Tibial nerve (tissue), 4 donors: ENCODE measurements around the gene LDLRAP1. TPM values are rescaled to one million over a fixed set of nuclear protein-coding genes. Genes with fewer than 3 reads are reported as not detected.
"Not testable (repeated sequence)": the region's sequence is repeated elsewhere in the genome, so short reads cannot be mapped to it uniquely, and the experiment has no call there.

ENCODE experiments used
- DNase-seq, 2 donors: peaks; one replicate each; pipeline ENCODE4 v3.0.0-alpha.2; 2019; ENCODE audit warnings: low spot score in 2 of 2
- H3K27ac ChIP-seq, 4 donors: fragments of 200-600 bp; sonication (generic) in 3 of 4; one replicate each; pipeline ENCODE4 v1.5.1; 2017 to 2019; ENCODE audit warnings: mild to moderate bottlenecking in 1 of 4
- H3K27me3 ChIP-seq, 2 donors: fragments of 200-600 bp; sonication (generic) in 1 of 2; one replicate each; pipeline versions ENCODE4 v1.5.1 to v1.6.0; 2017 to 2019
- H3K36me3 ChIP-seq, 3 donors: fragments of 200-600 bp; sonication (generic); one replicate each; pipeline ENCODE4 v1.5.1; 2018 to 2019
- H3K4me1 ChIP-seq, 4 donors: fragments of 200-600 bp; sonication (generic) in 3 of 4; one replicate each; pipeline ENCODE4 v1.5.1; 2017 to 2019
- H3K4me3 ChIP-seq, 4 donors: fragments of 200-600 bp; sonication (generic) in 3 of 4; one replicate each; pipeline ENCODE4 v1.5.1; 2017 to 2019; ENCODE audit warnings: mild to moderate bottlenecking in 1 of 4, moderate library complexity in 1 of 4
- H3K9me3 ChIP-seq, 4 donors: fragments of 200-600 bp; sonication (generic) in 3 of 4; one replicate each; pipeline ENCODE4 v1.5.1; 2017 to 2019
- CTCF ChIP-seq, 5 experiments: fragments of 200-600 bp in 3 of 5; fragments of 450-650 bp in 2 of 5; sonication (generic) in 3 of 5; IDR thresholded peaks; one replicate each; pipeline ENCODE4 v1.5.1; 2016 to 2019; ENCODE audit warnings: antibody characterized with exemption in 5 of 5, mild to moderate bottlenecking in 3 of 5, moderate library complexity in 2 of 5
- EP300 ChIP-seq, 2 donors: sonication (generic); formaldehyde crosslinking; IDR thresholded peaks; one replicate each; pipeline ENCODE4 v1.6.1; 2017; ENCODE audit warnings: antibody characterized with exemption in 2 of 2, mild to moderate bottlenecking in 1 of 2
- POLR2A ChIP-seq, 2 donors: fragments of 450-650 bp; IDR thresholded peaks; one replicate each; pipeline ENCODE4 v1.6.1; 2017; ENCODE audit warnings: antibody characterized with exemption in 2 of 2, mild to moderate bottlenecking in 2 of 2, moderate library complexity in 2 of 2
- WGBS, 2 donors: methylation state at CpG; one replicate each; pipeline ENCODE4 v1.1.5; 2018; 5-methylcytosine and 5-hydroxymethylcytosine counted together
- total RNA-seq, 4 donors: library from RNA; depleted of rRNA; stranded (reverse); fragments of >200 nt; gene quantifications; one replicate each; pipeline ENCODE4 v1.1.0, GENCODE V29; 2016

LDLRAP1 gene
- total RNA-seq, 4 donors from 2014 or later, result 10.9 to 28.5 (median 14.7) TPM

DNA sequence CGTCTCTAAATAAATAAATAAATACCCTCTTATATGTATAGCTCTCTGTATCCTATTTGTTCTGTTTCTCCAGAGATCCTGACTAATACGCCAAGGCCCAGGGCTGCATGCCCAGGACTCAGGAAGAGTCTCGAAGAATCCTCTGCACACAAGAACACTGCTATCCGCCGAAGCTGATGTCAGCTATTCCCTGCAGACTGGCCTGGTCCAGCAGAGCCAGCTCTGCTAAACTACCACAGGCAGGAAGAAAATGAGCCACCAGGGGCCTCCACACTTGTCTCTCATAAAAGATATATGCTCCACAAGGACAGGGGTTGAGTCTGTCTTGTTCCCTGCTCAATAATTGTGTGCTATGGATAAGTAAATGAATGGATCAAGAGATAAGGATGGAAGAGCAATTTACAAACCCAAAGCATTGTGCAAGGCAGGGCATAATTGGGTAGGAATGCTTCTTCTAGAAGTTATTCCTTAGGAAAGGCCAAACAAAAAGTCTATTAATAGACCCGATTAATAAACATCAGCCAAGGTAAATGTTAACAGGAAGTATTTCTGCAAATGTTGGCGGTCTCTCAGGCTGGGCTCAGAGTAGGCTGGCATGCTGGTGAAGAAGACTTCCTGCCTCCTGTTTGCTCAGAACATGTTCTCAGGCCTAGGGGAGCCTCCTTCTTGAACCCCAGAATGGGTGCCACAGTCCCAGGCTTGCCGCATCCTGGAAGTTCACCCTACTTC is 46.9 kb downstream of the LDLRAP1 start:
- no peak overlapping the region for H3K4me3 ChIP-seq
- DNase-seq, result peak in 1 of 2 donors; percentile 20
- no peak overlapping the region for H3K27ac ChIP-seq
- no peaks in the 10 kb centered on the region for H3K27me3 ChIP-seq
- WGBS, 2 donors, result 48 to 70% methylated on average over 8 of the region's 8 CpGs
- H3K9me3 ChIP-seq, result no peaks in the 10 kb centered on the region
- H3K4me1 ChIP-seq, result peaks cover 0 to 11% (median 0%) of the 10 kb centered on the region in 4 donors
- H3K36me3 ChIP-seq, result no peaks in the 10 kb centered on the region
- TF ChIP-seq POLR2A (IDR thresholded peaks at IDR 0.05) (no peak), CTCF (IDR thresholded peaks at IDR 0.05) (no peak)

- 69 to 75% methylated on average over 2 of the region's 2 CpGs for WGBS, 2 donors
- Histone ChIP-seq H3K4me1 (peaks cover 0 to 11% (median 0%) of the 10 kb centered on the region in 4 donors), H3K4me3 (no peak overlapping the region), H3K27me3 (no peaks in the 10 kb centered on the region), H3K27ac (no peak overlapping the region), H3K9me3 (peaks cover 0 to 3% (median 0%) of the 10 kb centered on the region in 4 donors), H3K36me3 (no peaks in the 10 kb centered on the region)
- TF ChIP-seq CTCF (IDR thresholded peaks at IDR 0.05) (no peak), POLR2A (IDR thresholded peaks at IDR 0.05) (no peak), EP300 (IDR thresholded peaks at IDR 0.05) (no peak)
- no peak for DNase-seq
Observed at GRCh38 chr1:25593861-25594260, 50.5 kb downstream of the LDLRAP1 start.

GRCh38 chr1:25594971-25595370 is 51.6 kb downstream of the LDLRAP1 start:
- 70% methylated on average over 2 of the region's 2 CpGs for WGBS, 2 donors
- DNase-seq, result no peak
- H3K9me3 ChIP-seq, result peaks cover 0 to 6% (median 0%) of the 10 kb centered on the region in 4 donors

GRCh38 chr1:25596641-25597040 is 53.2 kb downstream of the LDLRAP1 start:
- not testable (repeated sequence) for H3K27me3 ChIP-seq, H3K9me3 ChIP-seq, H3K4me3 ChIP-seq, H3K4me1 ChIP-seq, H3K36me3 ChIP-seq, DNase-seq, H3K27ac ChIP-seq
- 92 to 94% methylated on average over 5 of the region's 5 CpGs for WGBS, 2 donors

More at GRCh38 chr1:25594971-25595370, 51.6 kb downstream of the LDLRAP1 start:
- Histone ChIP-seq H3K27me3 (no peaks in the 10 kb centered on the region), H3K4me3 (no peak overlapping the region), H3K4me1 (peaks cover 0 to 6% (median 0%) of the 10 kb centered on the region in 4 donors), H3K27ac (no peak overlapping the region), H3K36me3 (no peaks in the 10 kb centered on the region)
- TF ChIP-seq EP300 (IDR thresholded peaks at IDR 0.05), result no peak
- TF ChIP-seq POLR2A (IDR thresholded peaks at IDR 0.05), result no peak
- no peak for TF ChIP-seq CTCF (IDR thresholded peaks at IDR 0.05)

GRCh38 chr1:25598879-25599278 is 55.5 kb downstream of the LDLRAP1 start:
- Histone ChIP-seq H3K9me3 (peaks cover 0 to 6% (median 0%) of the 10 kb centered on the region in 4 donors), H3K4me3 (no peak overlapping the region), H3K27me3 (no peaks in the 10 kb centered on the region), H3K27ac (no peak overlapping the region), H3K36me3 (no peaks in the 10 kb centered on the region), H3K4me1 (no peaks in the 10 kb centered on the region)
- 83 to 100% methylated on average over 1 of the region's 1 CpG for WGBS, 2 donors
- no peak for TF ChIP-seq POLR2A (IDR thresholded peaks at IDR 0.05)
- no peak for TF ChIP-seq CTCF (IDR thresholded peaks at IDR 0.05)
- no peak for TF ChIP-seq EP300 (IDR thresholded peaks at IDR 0.05)
- no peak for DNase-seq
